Body of pancreas (tissue), 4 donors: ENCODE data around the gene GTPBP3.

Experiments used
- POLR2A ChIP-seq, 3 donors: fragments of 450-650 bp; IDR thresholded peaks; one replicate each; pipeline ENCODE4 v1.6.1; 2016; ENCODE audit warnings: antibody characterized with exemption in 3 of 3, mild to moderate bottlenecking in 2 of 3
- TF ChIP-seq, protein P1 (sequence below), 7 experiments: fragments of 450-650 bp in 4 of 7; fragments of 200-600 bp in 3 of 7; sonication (generic) in 3 of 7; IDR thresholded peaks; one replicate each; pipeline ENCODE4 v1.5.1; 2016 to 2019; ENCODE audit warnings: antibody characterized with exemption in 7 of 7

DNA sequence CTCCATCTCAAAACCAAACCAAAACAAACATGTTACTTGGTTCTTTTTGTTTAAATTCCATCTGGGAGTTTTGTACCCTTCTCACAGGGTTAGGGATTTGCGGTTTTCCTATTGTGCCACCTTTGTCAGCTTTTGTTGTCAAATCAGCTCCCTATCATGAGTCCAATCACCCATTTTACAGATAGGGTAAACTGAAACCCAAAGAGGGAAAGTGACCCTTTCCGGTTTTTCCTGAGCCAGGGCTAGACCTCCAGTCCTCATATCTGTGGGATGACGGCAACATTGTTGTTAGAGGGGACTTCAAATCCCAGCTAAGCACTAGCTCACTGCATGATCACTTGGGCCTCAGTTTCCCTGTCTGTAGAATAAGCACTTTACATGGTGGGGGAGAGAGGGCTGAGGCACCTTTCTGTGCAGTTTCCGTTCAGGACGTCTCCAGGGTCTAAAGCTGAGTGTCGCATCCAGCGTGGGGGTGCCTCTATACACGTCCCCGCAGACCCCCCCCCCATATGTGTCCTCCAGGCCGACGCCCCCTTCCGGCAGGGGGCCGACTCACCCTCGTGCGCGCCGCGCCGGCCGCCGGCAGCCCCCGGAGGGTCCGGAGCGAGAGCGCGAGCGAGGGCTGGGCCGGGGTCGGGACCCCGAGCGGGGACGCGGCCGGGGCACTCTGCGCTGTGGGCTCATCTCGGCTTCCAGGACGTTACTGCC lies 52.8 kb downstream of the GTPBP3 start:
- TF ChIP-seq POLR2A (IDR thresholded peaks at IDR 0.05): no peak
- TF ChIP-seq, protein P1, sequence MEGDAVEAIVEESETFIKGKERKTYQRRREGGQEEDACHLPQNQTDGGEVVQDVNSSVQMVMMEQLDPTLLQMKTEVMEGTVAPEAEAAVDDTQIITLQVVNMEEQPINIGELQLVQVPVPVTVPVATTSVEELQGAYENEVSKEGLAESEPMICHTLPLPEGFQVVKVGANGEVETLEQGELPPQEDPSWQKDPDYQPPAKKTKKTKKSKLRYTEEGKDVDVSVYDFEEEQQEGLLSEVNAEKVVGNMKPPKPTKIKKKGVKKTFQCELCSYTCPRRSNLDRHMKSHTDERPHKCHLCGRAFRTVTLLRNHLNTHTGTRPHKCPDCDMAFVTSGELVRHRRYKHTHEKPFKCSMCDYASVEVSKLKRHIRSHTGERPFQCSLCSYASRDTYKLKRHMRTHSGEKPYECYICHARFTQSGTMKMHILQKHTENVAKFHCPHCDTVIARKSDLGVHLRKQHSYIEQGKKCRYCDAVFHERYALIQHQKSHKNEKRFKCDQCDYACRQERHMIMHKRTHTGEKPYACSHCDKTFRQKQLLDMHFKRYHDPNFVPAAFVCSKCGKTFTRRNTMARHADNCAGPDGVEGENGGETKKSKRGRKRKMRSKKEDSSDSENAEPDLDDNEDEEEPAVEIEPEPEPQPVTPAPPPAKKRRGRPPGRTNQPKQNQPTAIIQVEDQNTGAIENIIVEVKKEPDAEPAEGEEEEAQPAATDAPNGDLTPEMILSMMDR (IDR thresholded peaks at IDR 0.05): no peak
